HepG2 (cell line): ENCODE results near the gene ZNF100. TPM values are rescaled to one million over a fixed set of nuclear protein-coding genes. Genes with fewer than 3 reads are reported as not detected.

Experiments
- FOXC1 ChIP-seq: sonication (generic); formaldehyde crosslinking; IDR thresholded peaks from 2 replicates; pipeline ENCODE4 v1.8.0; 2022; ENCODE audit warnings: mild to moderate bottlenecking, missing genetic modification reagents, borderline replicate concordance
- FOXO1 ChIP-seq: sonication (generic); formaldehyde crosslinking; IDR thresholded peaks from 2 replicates; pipeline ENCODE4 v1.4.0; 2020; ENCODE audit warnings: missing genetic modification reagents
- GPN1 ChIP-seq: sonication (generic); formaldehyde crosslinking; IDR thresholded peaks from 2 replicates; pipeline ENCODE4 v1.5.1; 2020; ENCODE audit warnings: missing genetic modification reagents, borderline replicate concordance
- KLF13 ChIP-seq: sonication (generic); formaldehyde crosslinking; IDR thresholded peaks from 2 replicates; pipeline ENCODE4 v1.4.0; 2020; ENCODE audit warnings: mild to moderate bottlenecking, missing genetic modification reagents
- MAFF ChIP-seq: IDR thresholded peaks from 2 replicates; pipeline ENCODE4 v1.6.1; 2011; ENCODE audit warnings: low read depth, low read length, improper control_type of control experiment
- NCOA5 ChIP-seq: sonication (generic); formaldehyde crosslinking; IDR thresholded peaks from 2 replicates; pipeline ENCODE4 v1.4.0; 2020; ENCODE audit warnings: missing genetic modification reagents
- ZFP41 ChIP-seq: sonication (generic); formaldehyde crosslinking; IDR thresholded peaks from 2 replicates; pipeline ENCODE4 v1.4.0; 2020; ENCODE audit warnings: mild to moderate bottlenecking, missing genetic modification reagents, borderline replicate concordance
- ZNF441 ChIP-seq: sonication (generic); formaldehyde crosslinking; IDR thresholded peaks from 2 replicates; pipeline ENCODE4 v1.7.0; 2021; ENCODE audit warnings: missing genetic modification reagents, borderline replicate concordance
- ZNF577 ChIP-seq: sonication (generic); formaldehyde crosslinking; IDR thresholded peaks from 2 replicates; pipeline ENCODE4 v1.4.0; 2020; ENCODE audit warnings: mild to moderate bottlenecking, low read depth, missing genetic modification reagents, borderline replicate concordance
- ZNF670 ChIP-seq: sonication (generic); formaldehyde crosslinking; IDR thresholded peaks from 2 replicates; pipeline ENCODE4 v1.8.0; 2022; ENCODE audit warnings: mild to moderate bottlenecking, missing genetic modification reagents, borderline replicate concordance
- ZZZ3 ChIP-seq: sonication (generic); formaldehyde crosslinking; IDR thresholded peaks from 2 replicates; pipeline ENCODE4 v1.4.0; 2020; ENCODE audit warnings: missing genetic modification reagents, mild to moderate bottlenecking, borderline replicate concordance
- polyA plus RNA-seq, 8 experiments: library from polyadenylated mRNA; depleted of rRNA in 3 of 8; stranded (reverse) in 7 of 8; unstranded in 1 of 8; fragments of >200 nt; fragmentation: Illumina TruSeq in 4 of 8; extraction: Trizol in 4 of 8; gene quantifications; 2 replicates each; pipeline versions ENCODE4 v1.2.1 to v1.2.3, GENCODE V29; 2011 to 2016; ENCODE audit warnings: low read depth in 4 of 8, missing spikeins in 1 of 8, mixed read lengths in 1 of 8; ENCODE audit not compliant: insufficient read depth in 1 of 8
- total RNA-seq, 5 experiments: library from RNA; depleted of rRNA; stranded (reverse); fragments of >200 nt; fragmentation: Illumina TruSeq; extraction: Trizol; gene quantifications; 2 replicates each; pipeline ENCODE4 v1.2.3, GENCODE V29; 2016; ENCODE audit warnings: low read depth in 1 of 5
- TF ChIP-seq, protein P1 (sequence below): IDR thresholded peaks from 2 replicates; pipeline ENCODE4 v1.6.1; 2016; ENCODE audit warnings: control low read depth
- TF ChIP-seq, protein P2 (sequence below): sonication (generic); formaldehyde crosslinking; IDR thresholded peaks from 2 replicates; pipeline ENCODE4 v1.5.0; 2020; ENCODE audit warnings: mild to moderate bottlenecking, missing genetic modification reagents
- TF ChIP-seq, protein P3 (sequence below): sonication (generic); formaldehyde crosslinking; IDR thresholded peaks from 2 replicates; pipeline ENCODE4 v1.5.1; 2020; ENCODE audit warnings: missing genetic modification reagents, mild to moderate bottlenecking, borderline replicate concordance
- TF ChIP-seq, protein P4 (sequence below): sonication (generic); formaldehyde crosslinking; IDR thresholded peaks from 2 replicates; pipeline ENCODE4 v1.5.0; 2020; ENCODE audit warnings: mild to moderate bottlenecking, missing genetic modification reagents
- TF ChIP-seq, protein P5 (sequence below): sonication (generic); formaldehyde crosslinking; IDR thresholded peaks from 2 replicates; pipeline ENCODE4 v1.4.0; 2020; ENCODE audit warnings: mild to moderate bottlenecking, missing genetic modification reagents
- TF ChIP-seq, protein P6 (sequence below): sonication (generic); formaldehyde crosslinking; conservative IDR thresholded peaks from 2 replicates; pipeline ENCODE4 v1.4.0; 2020; ENCODE audit warnings: missing genetic modification reagents

The ZNF100 gene
- total and polyA plus RNA-seq, 2 of the 13 experiments (the other 11 are each of a cell fraction or from before 2014, with no cell fraction given), result 2.5 to 11.4 TPM

DNA sequence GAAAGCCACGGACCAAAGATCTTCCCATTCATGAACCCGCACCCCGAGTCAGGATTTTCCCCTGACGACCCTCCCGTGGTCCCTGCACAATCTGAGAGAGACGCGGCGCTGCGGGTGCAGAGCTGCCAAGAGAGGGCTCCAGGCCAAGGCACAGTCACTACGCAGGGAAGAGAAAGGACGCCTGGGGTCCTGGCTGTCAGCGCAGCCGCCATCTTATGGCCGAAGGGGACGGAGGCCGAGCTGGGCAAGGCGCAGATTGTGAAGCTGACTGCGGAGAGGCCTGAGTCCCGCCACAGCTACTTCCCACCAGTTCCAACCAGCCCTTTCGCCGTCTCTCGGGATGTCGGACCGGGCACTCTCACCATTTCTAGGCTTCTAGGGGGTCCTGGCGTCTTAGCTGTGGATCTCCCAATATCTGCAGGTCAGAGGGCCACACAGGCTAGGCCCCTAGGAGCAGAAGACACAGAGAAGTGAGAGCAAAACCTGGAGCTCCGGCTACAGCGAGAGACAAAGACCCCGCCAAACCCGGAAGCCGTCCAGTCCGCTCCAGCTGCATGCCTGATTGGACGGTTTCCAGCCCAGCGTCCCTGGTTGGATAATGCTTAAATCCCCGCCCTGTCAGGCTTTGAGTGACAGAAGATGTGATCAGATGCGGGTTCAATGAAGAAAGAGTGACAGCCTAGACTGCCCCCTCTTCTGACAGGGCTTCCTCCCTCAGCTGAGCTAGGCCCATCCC, at the start of gene ZNF100 (continued):
- TF ChIP-seq, protein P1, sequence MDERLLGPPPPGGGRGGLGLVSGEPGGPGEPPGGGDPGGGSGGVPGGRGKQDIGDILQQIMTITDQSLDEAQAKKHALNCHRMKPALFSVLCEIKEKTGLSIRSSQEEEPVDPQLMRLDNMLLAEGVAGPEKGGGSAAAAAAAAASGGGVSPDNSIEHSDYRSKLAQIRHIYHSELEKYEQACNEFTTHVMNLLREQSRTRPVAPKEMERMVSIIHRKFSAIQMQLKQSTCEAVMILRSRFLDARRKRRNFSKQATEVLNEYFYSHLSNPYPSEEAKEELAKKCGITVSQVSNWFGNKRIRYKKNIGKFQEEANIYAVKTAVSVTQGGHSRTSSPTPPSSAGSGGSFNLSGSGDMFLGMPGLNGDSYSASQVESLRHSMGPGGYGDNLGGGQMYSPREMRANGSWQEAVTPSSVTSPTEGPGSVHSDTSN, result peak; percentile 88
- no peak for TF ChIP-seq ZNF441 (CRISPR knock-in tag)
- no peak for TF ChIP-seq FOXC1 (CRISPR knock-in tag)
- TF ChIP-seq ZFP41 (CRISPR knock-in tag), result no peak
- TF ChIP-seq FOXO1 (CRISPR knock-in tag), result no peak
- no peak for TF ChIP-seq KLF13 (CRISPR knock-in tag)
- TF ChIP-seq, protein P2, sequence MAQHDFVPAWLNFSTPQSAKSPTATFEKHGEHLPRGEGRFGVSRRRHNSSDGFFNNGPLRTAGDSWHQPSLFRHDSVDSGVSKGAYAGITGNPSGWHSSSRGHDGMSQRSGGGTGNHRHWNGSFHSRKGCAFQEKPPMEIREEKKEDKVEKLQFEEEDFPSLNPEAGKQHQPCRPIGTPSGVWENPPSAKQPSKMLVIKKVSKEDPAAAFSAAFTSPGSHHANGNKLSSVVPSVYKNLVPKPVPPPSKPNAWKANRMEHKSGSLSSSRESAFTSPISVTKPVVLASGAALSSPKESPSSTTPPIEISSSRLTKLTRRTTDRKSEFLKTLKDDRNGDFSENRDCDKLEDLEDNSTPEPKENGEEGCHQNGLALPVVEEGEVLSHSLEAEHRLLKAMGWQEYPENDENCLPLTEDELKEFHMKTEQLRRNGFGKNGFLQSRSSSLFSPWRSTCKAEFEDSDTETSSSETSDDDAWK (CRISPR knock-in tag), result no peak
- TF ChIP-seq ZNF670, result 0 out of 2 replicates have a peak, but pooled peaks have one; percentile 38
- TF ChIP-seq ZNF577 (CRISPR knock-in tag), result no peak
- TF ChIP-seq, protein P3, sequence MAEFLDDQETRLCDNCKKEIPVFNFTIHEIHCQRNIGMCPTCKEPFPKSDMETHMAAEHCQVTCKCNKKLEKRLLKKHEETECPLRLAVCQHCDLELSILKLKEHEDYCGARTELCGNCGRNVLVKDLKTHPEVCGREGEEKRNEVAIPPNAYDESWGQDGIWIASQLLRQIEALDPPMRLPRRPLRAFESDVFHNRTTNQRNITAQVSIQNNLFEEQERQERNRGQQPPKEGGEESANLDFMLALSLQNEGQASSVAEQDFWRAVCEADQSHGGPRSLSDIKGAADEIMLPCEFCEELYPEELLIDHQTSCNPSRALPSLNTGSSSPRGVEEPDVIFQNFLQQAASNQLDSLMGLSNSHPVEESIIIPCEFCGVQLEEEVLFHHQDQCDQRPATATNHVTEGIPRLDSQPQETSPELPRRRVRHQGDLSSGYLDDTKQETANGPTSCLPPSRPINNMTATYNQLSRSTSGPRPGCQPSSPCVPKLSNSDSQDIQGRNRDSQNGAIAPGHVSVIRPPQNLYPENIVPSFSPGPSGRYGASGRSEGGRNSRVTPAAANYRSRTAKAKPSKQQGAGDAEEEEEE, result no peak
- no peak for TF ChIP-seq ZZZ3 (CRISPR knock-in tag)
- TF ChIP-seq, protein P4, sequence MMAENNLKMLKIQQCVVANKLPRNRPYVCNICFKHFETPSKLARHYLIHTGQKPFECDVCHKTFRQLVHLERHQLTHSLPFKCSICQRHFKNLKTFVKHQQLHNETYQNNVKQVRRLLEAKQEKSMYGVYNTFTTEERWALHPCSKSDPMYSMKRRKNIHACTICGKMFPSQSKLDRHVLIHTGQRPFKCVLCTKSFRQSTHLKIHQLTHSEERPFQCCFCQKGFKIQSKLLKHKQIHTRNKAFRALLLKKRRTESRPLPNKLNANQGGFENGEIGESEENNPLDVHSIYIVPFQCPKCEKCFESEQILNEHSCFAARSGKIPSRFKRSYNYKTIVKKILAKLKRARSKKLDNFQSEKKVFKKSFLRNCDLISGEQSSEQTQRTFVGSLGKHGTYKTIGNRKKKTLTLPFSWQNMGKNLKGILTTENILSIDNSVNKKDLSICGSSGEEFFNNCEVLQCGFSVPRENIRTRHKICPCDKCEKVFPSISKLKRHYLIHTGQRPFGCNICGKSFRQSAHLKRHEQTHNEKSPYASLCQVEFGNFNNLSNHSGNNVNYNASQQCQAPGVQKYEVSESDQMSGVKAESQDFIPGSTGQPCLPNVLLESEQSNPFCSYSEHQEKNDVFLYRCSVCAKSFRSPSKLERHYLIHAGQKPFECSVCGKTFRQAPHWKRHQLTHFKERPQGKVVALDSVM, result no peak
- TF ChIP-seq, protein P5, sequence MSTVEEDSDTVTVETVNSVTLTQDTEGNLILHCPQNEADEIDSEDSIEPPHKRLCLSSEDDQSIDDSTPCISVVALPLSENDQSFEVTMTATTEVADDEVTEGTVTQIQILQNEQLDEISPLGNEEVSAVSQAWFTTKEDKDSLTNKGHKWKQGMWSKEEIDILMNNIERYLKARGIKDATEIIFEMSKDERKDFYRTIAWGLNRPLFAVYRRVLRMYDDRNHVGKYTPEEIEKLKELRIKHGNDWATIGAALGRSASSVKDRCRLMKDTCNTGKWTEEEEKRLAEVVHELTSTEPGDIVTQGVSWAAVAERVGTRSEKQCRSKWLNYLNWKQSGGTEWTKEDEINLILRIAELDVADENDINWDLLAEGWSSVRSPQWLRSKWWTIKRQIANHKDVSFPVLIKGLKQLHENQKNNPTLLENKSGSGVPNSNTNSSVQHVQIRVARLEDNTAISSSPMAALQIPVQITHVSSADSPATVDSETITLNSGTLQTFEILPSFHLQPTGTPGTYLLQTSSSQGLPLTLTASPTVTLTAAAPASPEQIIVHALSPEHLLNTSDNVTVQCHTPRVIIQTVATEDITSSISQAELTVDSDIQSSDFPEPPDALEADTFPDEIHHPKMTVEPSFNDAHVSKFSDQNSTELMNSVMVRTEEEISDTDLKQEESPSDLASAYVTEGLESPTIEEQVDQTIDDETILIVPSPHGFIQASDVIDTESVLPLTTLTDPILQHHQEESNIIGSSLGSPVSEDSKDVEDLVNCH (CRISPR knock-in tag), result no peak
- TF ChIP-seq, protein P6, sequence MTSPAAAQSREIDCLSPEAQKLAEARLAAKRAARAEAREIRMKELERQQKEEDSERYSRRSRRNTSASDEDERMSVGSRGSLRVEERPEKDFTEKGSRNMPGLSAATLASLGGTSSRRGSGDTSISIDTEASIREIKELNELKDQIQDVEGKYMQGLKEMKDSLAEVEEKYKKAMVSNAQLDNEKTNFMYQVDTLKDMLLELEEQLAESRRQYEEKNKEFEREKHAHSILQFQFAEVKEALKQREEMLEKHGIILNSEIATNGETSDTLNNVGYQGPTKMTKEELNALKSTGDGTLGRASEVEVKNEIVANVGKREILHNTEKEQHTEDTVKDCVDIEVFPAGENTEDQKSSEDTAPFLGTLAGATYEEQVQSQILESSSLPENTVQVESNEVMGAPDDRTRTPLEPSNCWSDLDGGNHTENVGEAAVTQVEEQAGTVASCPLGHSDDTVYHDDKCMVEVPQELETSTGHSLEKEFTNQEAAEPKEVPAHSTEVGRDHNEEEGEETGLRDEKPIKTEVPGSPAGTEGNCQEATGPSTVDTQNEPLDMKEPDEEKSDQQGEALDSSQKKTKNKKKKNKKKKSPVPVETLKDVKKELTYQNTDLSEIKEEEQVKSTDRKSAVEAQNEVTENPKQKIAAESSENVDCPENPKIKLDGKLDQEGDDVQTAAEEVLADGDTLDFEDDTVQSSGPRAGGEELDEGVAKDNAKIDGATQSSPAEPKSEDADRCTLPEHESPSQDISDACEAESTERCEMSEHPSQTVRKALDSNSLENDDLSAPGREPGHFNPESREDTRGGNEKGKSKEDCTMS, result no peak
- no peak for TF ChIP-seq GPN1 (CRISPR knock-in tag)
- no peak for TF ChIP-seq NCOA5 (CRISPR knock-in tag)
- no peak for TF ChIP-seq MAFF
